Osteoblast (primary cell): ENCODE data around the gene SEMA4C. TPM values are rescaled to one million over a fixed set of nuclear protein-coding genes. Genes with fewer than 3 reads are reported as not detected.

Experiments used
- DNase-seq: peaks from one replicate; pipeline ENCODE4 v3.0.0; 2011; ENCODE audit warnings: low spot score, mixed read lengths; ENCODE audit not compliant: insufficient read length; ENCODE audit errors: missing footprints
- H2AFZ ChIP-seq: 2 replicates; pipeline ENCODE4 v1.6.0; 2011; ENCODE audit warnings: mild to moderate bottlenecking, low read length
- H3K27ac ChIP-seq: 2 replicates; pipeline ENCODE4 v1.5.1; 2011; ENCODE audit warnings: mild to moderate bottlenecking, low read depth, low read length, moderate library complexity
- H3K27me3 ChIP-seq: 2 replicates; pipeline ENCODE4 v1.6.0; 2012; ENCODE audit warnings: mild to moderate bottlenecking, control low read depth, inconsistent platforms, low read length, moderate library complexity; ENCODE audit not compliant: insufficient read depth
- H3K36me3 ChIP-seq: 2 replicates; pipeline ENCODE4 v1.5.1; 2011; ENCODE audit warnings: mild to moderate bottlenecking, low read length, control low read depth, moderate library complexity; ENCODE audit not compliant: insufficient read depth
- H3K4me1 ChIP-seq: 2 replicates; pipeline ENCODE4 v1.5.1; 2011; ENCODE audit warnings: mild to moderate bottlenecking, low read length, control low read depth, moderate library complexity; ENCODE audit not compliant: insufficient read depth
- H3K4me2 ChIP-seq: 2 replicates; pipeline ENCODE4 v1.6.0; 2011; ENCODE audit warnings: mild to moderate bottlenecking, low read length; ENCODE audit not compliant: insufficient read depth
- H3K4me3 ChIP-seq: fragments of 200-600 bp; sonication (generic); 3 replicates; pipeline ENCODE4 v1.5.1; 2012; ENCODE audit warnings: mild to moderate bottlenecking, low read length, inconsistent platforms; ENCODE audit not compliant: insufficient read depth
- H3K79me2 ChIP-seq: 2 replicates; pipeline ENCODE4 v1.6.0; 2012; ENCODE audit warnings: mild to moderate bottlenecking, low read length, control low read depth, inconsistent platforms; ENCODE audit not compliant: insufficient read depth
- H3K9me3 ChIP-seq: 2 replicates; pipeline ENCODE4 v1.5.1; 2011; ENCODE audit warnings: low read depth, low read length, control low read depth
- H4K20me1 ChIP-seq: 2 replicates; pipeline ENCODE4 v1.6.0; 2012; ENCODE audit warnings: mild to moderate bottlenecking, low read length, control low read depth; ENCODE audit not compliant: insufficient read depth
- CTCF ChIP-seq: IDR thresholded peaks from 2 replicates; pipeline ENCODE4 v1.5.1; 2011; ENCODE audit warnings: mild to moderate bottlenecking, low read depth, low read length, moderate library complexity; ENCODE audit errors: extremely low read depth
- total RNA-seq: library from RNA; depleted of rRNA; stranded (reverse); fragments of >200 nt; gene quantifications from 2 replicates; pipeline ENCODE4 v1.2.3, GENCODE V29; 2012

The SEMA4C gene
- total RNA-seq, 1 donor = 29.7 TPM

- H3K9me3 ChIP-seq = no peaks in the 10 kb centered on the region
- peak overlapping the region; percentile 41 for H2AFZ ChIP-seq
- peak overlapping the region; percentile 16 for H3K4me3 ChIP-seq
- no peaks in the 10 kb centered on the region for H3K27me3 ChIP-seq
- peak overlapping the region; percentile 91 for H3K27ac ChIP-seq
- TF ChIP-seq CTCF = no peak
- peaks cover 38% of the 10 kb centered on the region for H3K4me1 ChIP-seq
- peak; percentile 100 for DNase-seq
- no peaks in the 10 kb centered on the region for H3K79me2 ChIP-seq
- H3K36me3 ChIP-seq = no peaks in the 10 kb centered on the region
- peak overlapping the region; percentile 48 for H3K4me2 ChIP-seq
- no peaks in the 10 kb centered on the region for H4K20me1 ChIP-seq
Observed at GRCh38 chr2:96876269-96877041, 6.6 kb upstream of the SEMA4C start.

- peak overlapping the region; percentile 43 for H2AFZ ChIP-seq
- H3K27ac ChIP-seq = peak overlapping the region; percentile 91
- H3K79me2 ChIP-seq = no peaks in the 10 kb centered on the region
- peak; percentile 74 for DNase-seq
- peak overlapping the region; percentile 43 for H3K4me2 ChIP-seq
- TF ChIP-seq CTCF = no peak
- no peaks in the 10 kb centered on the region for H3K36me3 ChIP-seq
- H3K9me3 ChIP-seq = no peaks in the 10 kb centered on the region
- H4K20me1 ChIP-seq = no peaks in the 10 kb centered on the region
- peak overlapping the region; percentile 16 for H3K4me3 ChIP-seq
- H3K27me3 ChIP-seq = no peaks in the 10 kb centered on the region
- peaks cover 42% of the 10 kb centered on the region for H3K4me1 ChIP-seq
Observed at GRCh38 chr2:96875498-96876268, 5.8 kb upstream of the SEMA4C start.

GRCh38 chr2:96874198-96874831 lies 4.4 kb upstream of the SEMA4C start:
- DNase-seq = no peak
- no peaks in the 10 kb centered on the region for H3K9me3 ChIP-seq
- TF ChIP-seq CTCF = no peak
- no peaks in the 10 kb centered on the region for H4K20me1 ChIP-seq
- no peak overlapping the region for H3K27ac ChIP-seq
- no peak overlapping the region for H3K4me3 ChIP-seq
- peaks cover 46% of the 10 kb centered on the region for H3K4me1 ChIP-seq
- H3K4me2 ChIP-seq = no peak overlapping the region
- H3K36me3 ChIP-seq = no peaks in the 10 kb centered on the region
- H3K79me2 ChIP-seq = no peaks in the 10 kb centered on the region
- H2AFZ ChIP-seq = no peak overlapping the region
- no peaks in the 10 kb centered on the region for H3K27me3 ChIP-seq
